ENCODE results near the gene NOL11. TPM values are rescaled to one million over a fixed set of nuclear protein-coding genes. Genes with fewer than 3 reads are reported as not detected.

NOL11 gene
- total and polyA plus RNA-seq, 2 of the 8 experiments (the other 6 are each of a cell fraction or from before 2014, with no cell fraction given), result 58.0 to 97.2 TPM

DNA sequence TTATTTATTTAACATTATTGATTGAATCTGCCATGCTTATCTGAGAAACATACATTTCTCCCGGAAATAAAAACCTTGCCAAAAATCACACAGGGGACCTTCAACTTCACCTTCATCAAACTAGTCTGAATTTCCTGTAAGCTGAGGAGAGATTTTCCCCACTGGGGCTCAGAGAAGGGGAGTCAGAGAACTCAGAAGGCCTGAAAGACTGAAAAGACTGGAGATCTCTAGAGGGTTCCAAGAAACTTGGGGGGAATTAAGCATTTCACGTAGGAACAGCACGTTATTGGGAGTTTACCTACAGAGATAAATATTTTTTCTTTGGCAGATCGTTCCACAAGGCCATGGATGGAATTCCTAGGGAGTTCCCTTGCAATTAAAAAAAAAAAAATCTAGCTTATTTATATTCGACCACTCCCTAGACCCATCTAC, 528 bp upstream of the NOL11 start (continued):
- TF ChIP-seq SAP30 (IDR thresholded peaks at IDR 0.05; ENCODE audit: insufficient read depth, insufficient replicate concordance, low read length) (no peak), ATF3 (IDR thresholded peaks at IDR 0.05; ENCODE audit: insufficient read depth, low read depth, low read length) (no peak)
